SIG-M5 treated with dmso at 0.1 percent for 504 hours (cell line): Measurements from ENCODE around the gene CTAGE8.
"Not testable (repeated sequence)": the region's sequence is repeated elsewhere in the genome, so short reads cannot be mapped to it uniquely, and the experiment has no call there.

Experiments
- DNase-seq: peaks from one replicate; lab custom pipeline; 2025; ENCODE audit not compliant: unreplicated experiment; lab: John Stamatoyannopoulos, UW

CTAGE8 gene, protein sequence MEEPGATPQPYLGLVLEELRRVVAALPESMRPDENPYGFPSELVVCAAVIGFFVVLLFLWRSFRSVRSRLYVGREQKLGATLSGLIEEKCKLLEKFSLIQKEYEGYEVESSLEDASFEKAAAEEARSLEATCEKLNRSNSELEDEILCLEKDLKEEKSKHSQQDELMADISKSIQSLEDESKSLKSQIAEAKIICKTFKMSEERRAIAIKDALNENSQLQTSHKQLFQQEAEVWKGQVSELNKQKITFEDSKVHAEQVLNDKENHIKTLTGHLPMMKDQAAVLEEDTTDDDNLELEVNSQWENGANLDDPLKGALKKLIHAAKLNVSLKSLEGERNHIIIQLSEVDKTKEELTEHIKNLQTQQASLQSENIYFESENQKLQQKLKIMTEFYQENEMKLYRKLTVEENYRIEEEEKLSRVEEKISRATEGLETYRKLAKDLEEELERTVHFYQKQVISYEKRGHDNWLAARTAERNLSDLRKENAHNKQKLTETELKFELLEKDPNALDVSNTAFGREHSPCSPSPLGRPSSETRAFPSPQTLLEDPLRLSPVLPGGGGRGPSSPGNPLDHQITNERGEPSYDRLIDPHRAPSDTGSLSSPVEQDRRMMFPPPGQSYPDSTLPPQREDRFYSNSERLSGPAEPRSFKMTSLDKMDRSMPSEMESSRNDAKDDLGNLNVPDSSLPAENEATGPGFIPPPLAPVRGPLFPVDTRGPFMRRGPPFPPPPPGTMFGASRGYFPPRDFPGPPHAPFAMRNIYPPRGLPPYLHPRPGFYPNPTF

DNA sequence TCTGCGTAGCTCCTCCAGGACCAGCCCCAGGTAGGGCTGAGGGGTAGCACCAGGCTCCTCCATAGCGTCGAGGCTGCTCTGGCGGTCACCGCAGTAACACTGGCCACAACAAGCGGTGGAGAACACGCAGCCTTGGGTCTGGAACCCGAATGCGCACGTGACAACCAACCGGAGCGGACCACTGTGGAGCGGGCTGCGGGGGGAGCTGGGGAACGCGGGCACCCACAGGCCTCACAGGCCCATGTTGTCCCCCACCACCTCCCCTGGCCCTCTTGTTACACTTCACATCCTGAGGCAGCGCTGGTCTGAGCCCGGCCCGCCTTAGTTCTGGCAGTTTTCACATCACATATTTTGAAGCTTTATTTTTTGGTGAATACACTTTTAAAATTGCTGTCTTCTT, at the start of gene CTAGE8:
CTAGE8 (minus strand) TSS at position 101 of the 400 bp plus-strand sequence; CDS start at position 63, 38 bp downstream.
- DNase-seq: not testable (repeated sequence)

DNA sequence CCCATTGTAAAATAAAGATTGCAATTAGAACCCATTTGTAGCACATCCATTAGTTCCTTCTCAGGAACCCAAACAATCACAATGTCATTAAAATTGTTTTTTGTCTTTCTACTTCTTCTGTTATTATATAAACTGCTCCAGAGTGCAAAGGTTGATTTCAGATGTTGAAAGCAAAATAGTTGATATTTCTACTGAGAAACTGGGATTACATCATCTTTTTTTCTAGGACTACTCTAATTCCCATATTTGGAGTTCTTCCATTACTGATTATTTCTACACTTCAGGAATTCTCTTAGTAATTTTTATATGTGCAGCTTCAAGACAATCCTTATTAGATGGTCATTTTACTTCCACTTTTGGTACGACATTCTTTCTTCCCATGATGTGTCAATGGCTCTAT, 48.4 kb upstream of the CTAGE8 start:
- DNase-seq: not testable (repeated sequence)

DNA sequence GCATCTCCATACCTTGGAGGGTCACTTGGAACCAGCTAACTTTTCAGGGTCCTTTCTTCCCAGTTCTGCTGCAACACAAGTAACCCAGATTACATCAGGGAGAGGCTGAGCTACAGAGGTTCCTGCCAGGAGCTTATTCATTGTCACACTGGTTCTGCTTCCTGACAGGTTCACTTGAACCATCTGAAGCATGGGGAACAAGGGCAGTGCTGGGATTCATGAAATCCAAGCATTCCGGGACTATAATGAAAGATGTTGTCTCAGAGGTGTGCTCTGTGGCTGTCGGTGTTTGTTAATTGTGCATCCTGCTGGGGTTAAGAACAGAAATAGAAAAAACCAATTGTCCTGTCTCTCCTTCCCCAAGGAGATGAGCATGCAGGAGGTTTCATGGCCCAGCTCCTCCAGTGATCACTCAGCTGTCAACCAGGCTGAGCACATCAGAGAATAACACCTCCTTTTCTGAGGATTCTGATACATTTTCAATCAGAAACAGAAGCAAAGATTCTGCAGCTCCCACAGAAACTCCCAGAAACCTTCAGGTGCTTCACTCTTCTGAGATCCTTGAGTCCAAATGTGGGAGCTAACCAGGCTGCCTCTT, 42.9 kb upstream of the CTAGE8 start, which contains the start of gene OR2A1:
OR2A1 (plus strand) TSS at position 548 of the 598 bp plus-strand sequence. CDS start 5,706 bp downstream, outside the sequence.
- DNase-seq: not testable (repeated sequence)

DNA sequence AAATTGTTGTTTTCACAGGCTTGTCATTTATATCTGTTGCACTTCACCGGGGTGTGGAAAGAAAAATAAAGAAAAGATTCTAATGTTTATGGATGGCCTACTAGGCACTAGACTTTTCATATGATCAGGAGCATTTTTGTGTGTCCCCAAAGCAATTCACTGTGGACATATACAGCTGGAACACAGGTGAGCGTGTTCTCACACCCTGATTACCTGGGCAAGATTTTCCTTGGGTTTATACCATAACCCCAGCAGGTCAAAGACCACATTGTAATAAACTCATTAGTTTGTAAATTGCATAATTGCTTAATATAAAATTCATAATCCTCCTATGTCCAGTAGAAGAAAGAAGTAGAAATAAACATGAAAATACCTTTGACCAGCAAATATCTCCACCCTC, 42.1 kb upstream of the CTAGE8 start:
- DNase-seq: not testable (repeated sequence)

DNA sequence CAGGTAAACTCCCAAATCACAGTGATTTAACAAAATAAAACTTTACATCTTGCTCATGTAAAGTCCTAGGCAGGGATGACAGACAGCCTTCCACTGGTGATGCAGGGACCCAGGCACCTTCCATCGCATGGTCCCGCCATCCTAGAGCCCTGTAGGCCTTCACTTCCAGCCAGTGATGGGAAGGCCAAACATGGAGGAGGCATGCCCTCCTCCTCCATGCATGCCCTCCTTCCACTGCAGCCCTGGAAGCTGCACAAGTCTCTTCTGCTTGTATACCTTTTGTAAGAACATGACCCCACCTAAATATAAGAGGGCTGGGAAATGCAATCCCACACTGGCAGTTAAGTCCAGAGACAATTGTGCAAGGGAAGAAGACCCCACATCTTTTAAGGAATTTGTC, 40.6 kb upstream of the CTAGE8 start:
- DNase-seq: not testable (repeated sequence)

DNA sequence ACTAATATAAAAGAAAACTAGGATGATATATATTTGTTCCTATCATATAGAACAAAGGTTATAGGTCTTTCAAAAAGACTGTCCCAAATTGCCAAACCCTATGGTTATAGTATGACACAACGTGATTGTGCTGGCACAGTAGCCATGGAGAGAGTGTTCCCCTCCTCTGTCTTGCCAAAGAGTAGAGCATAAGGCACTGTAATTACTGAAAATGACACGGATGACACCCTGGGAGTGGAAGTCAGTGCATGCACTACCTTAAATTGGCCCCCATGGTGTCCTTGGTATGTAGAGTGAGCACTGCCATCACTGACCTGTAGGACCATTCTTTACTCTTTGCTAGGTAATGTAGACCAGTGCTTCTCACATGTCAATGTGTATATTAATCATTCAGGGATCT, 36.1 kb upstream of the CTAGE8 start:
- DNase-seq: not testable (repeated sequence)

DNA sequence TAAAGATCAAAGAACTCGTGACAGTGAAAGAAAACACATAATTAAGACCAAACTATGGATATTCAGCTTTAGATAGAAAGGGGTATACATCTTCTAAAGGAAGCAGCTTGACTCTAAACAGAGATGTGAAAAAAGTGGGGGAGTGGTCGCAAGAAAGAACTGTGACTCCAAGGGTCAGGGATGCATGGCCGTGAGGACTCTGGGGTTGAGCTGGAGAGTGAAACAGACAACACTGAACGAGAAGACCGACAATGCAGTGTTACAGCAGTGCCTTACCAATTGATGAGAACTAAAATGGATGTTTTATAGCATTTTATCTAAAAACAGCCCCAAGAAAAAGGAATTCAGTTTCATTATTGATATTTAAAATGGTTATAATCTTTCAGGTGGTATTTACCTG, 34.5 kb upstream of the CTAGE8 start:
- not testable (repeated sequence) for DNase-seq

DNA sequence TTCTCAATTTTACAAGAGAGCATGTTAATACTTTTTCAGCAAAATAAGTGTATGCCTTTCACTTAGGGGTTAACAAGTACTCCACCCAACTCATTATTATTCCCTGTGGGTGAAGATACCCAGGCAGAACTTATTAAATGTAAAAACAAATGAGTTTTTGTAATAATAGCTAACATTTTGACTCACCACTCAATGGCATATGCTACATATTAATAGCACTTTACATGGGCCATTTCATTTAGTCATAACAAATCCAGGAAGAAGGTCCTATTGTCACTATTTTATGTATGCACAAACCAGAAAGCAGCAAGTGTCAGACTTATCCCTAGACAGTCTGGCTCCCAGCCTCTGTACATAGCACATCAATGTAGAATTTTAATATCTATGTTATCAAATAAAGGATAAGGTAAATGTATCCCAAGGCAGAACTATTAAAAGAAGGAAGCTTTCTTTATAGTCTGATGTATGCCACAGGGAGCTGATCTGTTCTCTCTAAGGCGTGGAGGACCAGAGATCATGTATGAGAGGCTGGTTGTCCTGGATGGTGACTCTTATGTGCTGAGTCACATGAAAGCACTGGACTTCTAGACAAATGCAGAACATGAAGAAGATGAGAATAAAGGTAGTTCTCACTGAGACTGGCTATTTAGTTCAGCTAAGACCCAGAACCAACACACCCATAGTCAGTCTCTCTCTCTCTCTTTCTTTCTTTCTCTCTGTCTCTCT, 33.7 kb upstream of the CTAGE8 start:
- not testable (repeated sequence) for DNase-seq

DNA sequence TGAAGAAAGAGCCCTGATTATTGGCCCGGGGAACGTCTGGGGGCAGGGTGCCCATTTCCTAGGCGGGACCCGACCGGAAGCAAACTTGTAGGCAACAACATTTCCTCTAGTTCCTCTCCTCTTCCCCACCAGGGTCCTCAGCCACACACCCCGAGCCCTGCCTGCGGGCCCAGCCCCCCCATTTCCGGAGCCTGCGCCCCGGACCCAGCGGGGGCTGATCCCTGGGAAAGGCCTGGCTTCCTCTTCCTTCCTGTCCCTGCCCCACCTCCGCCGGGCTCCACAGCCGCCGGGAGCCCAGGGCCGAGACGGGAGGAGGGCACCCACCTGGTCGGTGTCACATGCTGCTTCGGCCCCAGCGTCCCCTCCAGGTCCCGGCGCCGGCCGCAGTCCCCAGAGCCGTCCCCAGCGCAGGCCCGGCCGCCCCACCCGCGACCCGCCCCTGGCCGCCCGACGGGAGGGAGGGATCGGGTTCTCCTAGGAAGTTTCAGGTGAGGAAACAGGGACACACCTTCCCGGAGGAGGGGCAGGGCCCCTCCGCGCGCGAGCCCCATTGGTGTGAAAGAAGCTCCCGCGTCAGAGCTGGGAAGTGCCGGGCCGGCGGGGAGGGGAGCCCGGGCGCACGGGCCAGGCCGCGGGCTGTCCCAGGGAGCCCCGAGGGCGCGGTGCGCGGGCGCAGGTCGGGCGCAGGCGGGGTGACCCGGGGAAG, 24.9 kb upstream of the CTAGE8 start:
- not testable (repeated sequence) for DNase-seq

DNA sequence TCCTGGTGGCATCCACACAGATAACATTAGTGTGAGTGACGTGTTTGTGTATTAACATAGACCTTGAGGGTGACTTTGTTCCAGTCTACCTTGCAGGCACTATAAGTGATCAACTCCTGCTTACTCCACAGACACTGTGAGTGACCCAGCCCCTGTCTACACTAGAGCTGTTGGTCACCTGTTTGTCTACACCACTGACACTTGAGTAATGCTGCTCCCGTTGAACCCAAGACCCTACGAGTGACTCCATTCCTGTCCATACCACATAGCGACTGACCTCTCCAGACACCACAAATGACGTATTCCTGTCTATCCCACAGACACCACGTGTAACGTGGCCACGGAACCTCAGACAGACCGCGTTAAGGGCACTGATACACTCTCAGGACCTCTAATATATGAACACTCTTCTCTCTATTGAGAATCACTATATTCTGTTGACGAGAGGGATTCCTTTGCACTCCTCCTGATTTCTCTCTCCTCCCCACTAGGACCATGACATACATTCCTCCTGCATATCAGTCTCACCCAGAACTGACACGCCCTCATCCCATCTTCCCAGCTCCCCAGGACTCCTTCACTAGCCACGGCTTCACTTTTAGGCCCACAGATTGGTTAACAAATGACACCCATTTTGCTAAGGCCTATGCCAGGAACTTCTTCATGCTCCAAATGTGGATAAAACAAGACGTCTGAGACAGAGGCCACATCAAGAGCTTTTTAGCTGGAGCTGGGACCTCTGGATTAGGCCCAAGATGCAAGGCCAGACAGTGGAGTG, 23.5 kb upstream of the CTAGE8 start:
- not testable (repeated sequence) for DNase-seq

DNA sequence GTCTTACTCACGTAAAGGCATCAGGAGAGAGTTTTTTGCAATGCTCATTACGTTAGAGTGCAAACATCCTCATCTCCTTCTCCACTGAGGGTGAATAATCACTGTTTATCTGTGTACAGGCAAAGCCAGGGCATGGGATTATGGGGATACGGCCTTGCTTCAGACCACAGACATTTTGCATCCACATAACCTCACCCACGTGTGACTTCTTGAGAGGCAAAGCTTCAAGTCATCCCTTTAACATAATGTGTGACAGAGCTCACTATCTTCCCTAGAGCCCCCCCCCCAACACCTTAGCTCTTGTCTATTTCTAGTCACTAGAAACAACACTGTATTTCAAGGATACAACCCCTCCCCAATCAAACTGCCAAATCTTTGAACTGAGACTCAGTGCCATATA, 22.5 kb upstream of the CTAGE8 start:
- not testable (repeated sequence) for DNase-seq

DNA sequence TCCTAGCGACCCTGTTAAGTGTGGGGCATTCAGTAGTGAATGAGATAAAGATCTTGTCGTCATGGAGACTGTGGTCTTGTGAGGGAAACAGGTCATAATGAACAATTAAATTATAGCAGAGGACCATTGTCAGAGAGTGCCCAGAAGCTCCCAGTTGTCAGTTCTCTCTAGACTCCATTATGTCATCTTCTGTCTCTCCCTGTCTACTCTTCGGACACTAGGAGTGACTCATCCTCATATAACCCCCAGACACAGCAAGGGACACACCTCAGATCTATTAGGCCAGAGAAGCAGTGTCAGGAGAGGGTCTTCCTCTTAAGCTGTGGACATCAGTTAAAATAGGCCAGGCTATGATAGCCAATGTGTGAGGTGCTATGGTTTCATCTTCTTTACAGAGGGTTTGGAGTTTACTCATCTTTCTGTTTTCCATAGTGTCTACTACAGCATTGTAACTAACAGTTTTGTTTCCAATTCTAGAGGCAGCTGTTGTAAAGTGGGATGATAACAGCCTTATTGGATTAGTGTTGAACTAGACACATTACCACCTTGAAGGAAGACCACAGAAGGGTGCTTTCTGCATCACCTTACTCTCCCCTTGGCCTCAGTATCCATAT, 18.2 kb upstream of the CTAGE8 start:
- not testable (repeated sequence) for DNase-seq

DNA sequence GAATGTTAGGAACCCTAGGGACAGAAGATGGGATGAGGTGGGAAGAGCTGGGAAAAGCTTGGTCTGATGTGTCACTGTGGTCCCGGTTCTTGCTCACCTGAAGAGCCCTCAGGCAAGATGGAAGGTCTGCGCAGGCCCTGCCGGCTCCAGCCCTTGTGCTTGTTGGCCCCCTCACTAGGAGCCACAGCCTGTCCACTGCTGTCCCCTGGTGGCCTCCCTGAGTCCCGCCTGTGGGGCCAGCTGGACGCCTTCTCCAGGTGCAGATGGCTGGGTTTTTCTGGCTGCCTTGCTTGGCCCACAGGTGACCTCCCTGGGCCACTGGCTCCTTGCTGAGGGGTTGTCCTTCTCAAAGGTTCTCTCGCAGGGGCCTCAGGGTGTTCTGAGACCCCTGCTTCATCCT, 14.6 kb upstream of the CTAGE8 start:
- not testable (repeated sequence) for DNase-seq

DNA sequence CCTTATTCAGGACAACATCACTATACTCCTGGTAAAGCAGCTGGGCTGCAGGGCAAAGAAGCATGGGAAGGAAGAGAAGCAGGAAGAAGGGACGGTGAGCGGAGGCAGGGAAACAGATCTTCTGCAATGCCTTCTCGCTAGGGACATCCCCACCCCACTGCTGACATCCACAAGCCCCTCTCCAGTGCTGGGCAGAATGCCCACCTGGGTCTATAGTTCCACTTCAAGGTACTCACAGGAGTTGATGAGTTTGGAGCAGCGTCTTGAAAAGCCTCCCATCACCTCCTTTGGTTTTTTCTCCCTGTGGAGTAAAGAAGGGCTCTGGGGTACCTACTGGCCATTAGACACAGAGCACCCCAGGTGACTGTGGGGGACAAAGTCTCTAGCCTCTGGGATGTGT, 13.4 kb upstream of the CTAGE8 start:
- DNase-seq: not testable (repeated sequence)

DNA sequence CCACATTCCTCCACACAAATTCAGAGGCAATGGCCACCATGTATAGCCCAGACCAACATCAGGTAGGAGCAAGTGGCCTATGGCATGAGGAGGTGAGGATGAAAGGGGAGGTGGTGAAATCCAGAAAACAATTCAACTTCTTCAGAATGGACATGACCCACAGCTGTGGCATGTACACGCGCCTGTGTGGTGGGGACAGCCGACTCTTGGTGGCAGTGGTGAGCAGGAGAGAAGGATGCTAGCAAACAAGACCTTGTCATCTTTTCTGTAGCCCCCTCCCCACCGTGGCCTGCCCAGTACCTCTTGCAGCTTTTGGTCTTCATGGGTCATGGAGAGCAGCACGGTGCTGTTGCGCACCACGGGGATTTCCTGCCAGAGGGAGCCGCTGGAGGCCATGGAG, 12.9 kb upstream of the CTAGE8 start:
- not testable (repeated sequence) for DNase-seq

DNA sequence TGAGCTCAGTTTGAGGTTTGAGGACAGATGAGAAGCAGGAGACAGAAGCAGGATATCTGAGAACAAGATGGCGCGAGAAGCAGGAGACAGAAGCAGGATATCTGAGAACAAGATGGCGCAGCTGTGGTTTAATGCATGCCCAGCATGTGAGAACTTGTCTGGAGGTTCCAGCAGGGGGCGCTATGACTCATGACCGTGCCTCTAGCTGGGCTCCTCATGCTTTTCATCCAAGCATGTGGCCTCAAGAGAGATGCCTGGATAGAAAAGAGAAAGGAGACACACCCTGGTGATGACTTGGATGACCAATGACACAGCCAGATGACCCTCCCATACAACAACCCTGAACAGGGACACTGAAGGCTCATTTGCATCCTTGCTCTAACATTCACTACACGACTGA, 10.9 kb upstream of the CTAGE8 start:
- not testable (repeated sequence) for DNase-seq

DNA sequence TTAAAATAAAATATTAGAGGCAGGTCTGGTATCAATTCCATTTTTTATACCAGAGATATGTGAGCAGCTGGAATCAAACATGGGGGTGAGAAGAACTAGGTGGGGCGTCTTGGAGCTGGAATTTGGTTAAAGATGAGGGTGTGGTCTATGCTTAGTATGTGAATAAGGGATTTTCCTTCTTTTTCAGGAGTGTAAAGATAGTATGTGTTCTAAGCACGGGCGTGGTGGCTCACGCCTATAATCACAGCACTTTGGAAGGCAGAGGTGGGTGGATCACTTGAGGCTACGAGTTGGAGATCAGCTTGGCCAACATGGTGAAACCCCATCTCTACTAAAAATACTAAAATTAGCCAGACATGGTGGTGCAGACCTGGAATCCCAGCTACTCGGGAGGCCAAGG, 6.2 kb upstream of the CTAGE8 start:
- not testable (repeated sequence) for DNase-seq

DNA sequence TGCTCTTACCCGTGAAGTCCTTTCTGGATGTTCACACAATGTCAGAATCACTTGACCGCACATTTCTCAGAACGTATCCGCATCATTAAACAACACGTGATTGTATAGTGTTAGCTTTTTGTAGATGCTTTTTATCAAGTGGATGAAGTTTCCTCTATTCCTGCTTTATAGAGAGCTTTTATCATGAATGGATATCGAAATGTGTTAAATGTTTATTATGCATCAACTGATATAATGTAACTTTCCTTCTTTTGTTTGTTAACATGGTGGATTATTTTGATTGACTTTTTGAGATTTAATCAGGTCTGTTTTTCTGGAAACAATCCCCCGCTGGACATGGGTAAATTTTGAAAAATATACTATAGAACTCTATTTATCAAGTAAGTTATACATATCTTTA, 4.4 kb downstream of the CTAGE8 start, which contains the start of gene OR2A7:
OR2A7 (minus strand) TSS at position 101 of the 400 bp plus-strand sequence. CDS start 5,164 bp downstream, outside the sequence.
- DNase-seq: not testable (repeated sequence)

DNA sequence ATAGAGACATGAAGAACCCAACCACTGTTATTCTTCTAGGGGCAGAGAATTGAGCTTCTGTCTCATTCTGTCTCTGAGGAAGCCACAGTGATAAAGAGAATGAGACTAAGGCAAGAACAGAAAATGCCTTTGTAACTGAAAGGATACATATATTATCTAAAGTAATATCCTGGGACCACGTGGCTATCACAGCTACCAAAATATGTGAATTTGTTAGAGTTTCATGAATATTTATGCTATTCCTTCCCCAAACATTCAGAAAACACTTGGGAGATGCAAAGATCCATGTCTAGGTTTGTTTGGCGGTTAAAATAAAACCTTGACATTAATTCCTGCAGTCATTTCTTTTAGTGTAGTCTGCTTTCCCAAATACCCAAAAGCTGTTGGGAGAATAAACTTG, 7.0 kb downstream of the CTAGE8 start:
- DNase-seq: not testable (repeated sequence)
